Measurements from ENCODE around the gene MAP2K7. TPM values are rescaled to one million over a fixed set of nuclear protein-coding genes. Genes with fewer than 3 reads are reported as not detected.

Gene MAP2K7
- total and polyA plus RNA-seq, 10 donors: 12.4 to 44.3 (median 28.2) TPM

- intact Hi-C loops (cut with DNase I; ENCODE audit: low total_unique reads): no loop called here
- Histone ChIP-seq H3K36me3 (peaks cover 5 to 94% (median 71%) of the 10 kb centered on the region in 6 donors), H3K9me3 (no peaks in the 10 kb centered on the region), H3K4me1 (peaks cover 0 to 7% (median 0%) of the 10 kb centered on the region in 6 donors), H3K27me3 (replicated peaks in 1 of 7) (no peaks in the 10 kb centered on the region), H3K4me3 (no peak overlapping the region), H3K27ac (no peak overlapping the region)
- WGBS, 5 donors: 89 to 93% (median 92%) methylated on average over 17 to 22 of the region's 22 CpGs
- DNase-seq: no peak
- no peak for TF ChIP-seq POLR2A (IDR thresholded peaks at IDR 0.05)
- TF ChIP-seq CTCF (IDR thresholded peaks at IDR 0.05 in 8 of 11, conservative IDR thresholded peaks at IDR 0.05 in 3 of 11): no peak
- peak in 1 of 3 donors; percentile 38 for TF ChIP-seq POLR2AphosphoS5 (IDR thresholded peaks at IDR 0.05)
Observed at GRCh38 chr19:7962644-7963268, 59.1 kb downstream of the MAP2K7 start.

- peaks cover 0 to 7% (median 0%) of the 10 kb centered on the region in 6 donors for H3K4me1 ChIP-seq
- H3K9me3 ChIP-seq: no peaks in the 10 kb centered on the region
- peaks cover 5 to 94% (median 72%) of the 10 kb centered on the region in 6 donors for H3K36me3 ChIP-seq
- no peaks in the 10 kb centered on the region for H3K27me3 ChIP-seq (replicated peaks in 1 of 7)
- no peak for TF ChIP-seq POLR2A (IDR thresholded peaks at IDR 0.05)
- no peak for TF ChIP-seq CTCF (IDR thresholded peaks at IDR 0.05 in 8 of 11, conservative IDR thresholded peaks at IDR 0.05 in 3 of 11)
- peak in 1 of 3 donors; percentile 45 for TF ChIP-seq POLR2AphosphoS5 (IDR thresholded peaks at IDR 0.05)
- DNase-seq: no peak
- intact Hi-C loops (cut with DNase I; ENCODE audit: low total_unique reads): no loop called here
- H3K27ac ChIP-seq: no peak overlapping the region
- H3K4me3 ChIP-seq: no peak overlapping the region
- 91 to 96% (median 94%) methylated on average over 18 to 25 of the region's 25 CpGs for WGBS, 5 donors
Observed at GRCh38 chr19:7963566-7963965, 59.9 kb downstream of the MAP2K7 start.

Other genes with a start within 250 kb of the MAP2K7 start
- gene RETN, start 234.8 kb upstream of the MAP2K7 start, total RNA-seq: 10 to 100 TPM in 4 of 7 donors, 1 to 10 TPM in 3; 5.4 to 44.0 (median 12.4) TPM
- 10 to 100 TPM; 26.0 to 60.6 (median 51.1) TPM for gene RETN, start 234.8 kb upstream of the MAP2K7 start, polyA plus RNA-seq
- 10 to 100 TPM; 12.9 to 95.6 (median 28.7) TPM for gene MCEMP1, start 226.8 kb upstream of the MAP2K7 start, total RNA-seq
- gene MCEMP1, start 226.8 kb upstream of the MAP2K7 start, polyA plus RNA-seq: 10 to 100 TPM in 2 of 3 donors, 1 to 10 TPM in 1; 3.9 to 23.7 (median 11.7) TPM
- gene TRAPPC5, start 223.0 kb upstream of the MAP2K7 start, total RNA-seq: 10 to 100 TPM; 47.2 to 88.5 (median 77.4) TPM
- gene TRAPPC5, start 223.0 kb upstream of the MAP2K7 start, polyA plus RNA-seq: 100 to 1,000 TPM in 2 of 3 donors, 10 to 100 TPM in 1; 94.3 to 159 (median 128) TPM
- gene FCER2, start 201.7 kb upstream of the MAP2K7 start, total RNA-seq: 100 to 1,000 TPM in 1 of 7 donors, 10 to 100 TPM in 6; 26.4 to 121 (median 47.0) TPM
- 100 to 1,000 TPM in 2 of 3 donors, 10 to 100 TPM in 1; 48.0 to 108 (median 105) TPM for gene FCER2, start 201.7 kb upstream of the MAP2K7 start, polyA plus RNA-seq
- gene CLEC4G, start 171.8 kb upstream of the MAP2K7 start, total RNA-seq: 1 to 10 TPM in 3 of 7 donors, under 1 TPM in 3, not detected in 1; 0.34 to 4.0 (median 0.88) TPM
- 1 to 10 TPM in 2 of 3 donors, under 1 TPM in 1; 0.50 to 1.3 (median 1.0) TPM for gene CLEC4G, start 171.8 kb upstream of the MAP2K7 start, polyA plus RNA-seq
- gene CD209, start 156.3 kb upstream of the MAP2K7 start, total RNA-seq: 10 to 100 TPM in 2 of 7 donors, 1 to 10 TPM in 5; 1.1 to 22.2 (median 2.2) TPM
- under 1 TPM; 0.42 to 0.56 (median 0.46) TPM for gene CD209, start 156.3 kb upstream of the MAP2K7 start, polyA plus RNA-seq
- 1 to 10 TPM in 1 of 7 donors, under 1 TPM in 1, not detected in 5; 0.89 to 3.3 TPM for gene CLEC4M, start 140.6 kb upstream of the MAP2K7 start, total RNA-seq
- under 1 TPM in 2 of 3 donors, not detected in 1; 0.12 to 0.26 TPM for gene CLEC4M, start 140.6 kb upstream of the MAP2K7 start, polyA plus RNA-seq
- gene EVI5L, start 73.7 kb upstream of the MAP2K7 start, total RNA-seq: 10 to 100 TPM in 5 of 7 donors, 1 to 10 TPM in 2; 8.6 to 22.8 (median 13.8) TPM
- gene EVI5L, start 73.7 kb upstream of the MAP2K7 start, polyA plus RNA-seq: 1 to 10 TPM; 3.7 to 9.3 (median 3.7) TPM
- under 1 TPM in 4 of 7 donors, not detected in 3; 0.09 to 0.43 (median 0.21) TPM for gene PRR36, start 29.5 kb upstream of the MAP2K7 start, total RNA-seq
- gene PRR36, start 29.5 kb upstream of the MAP2K7 start, polyA plus RNA-seq: under 1 TPM; 0.02 to 0.06 (median 0.06) TPM
- under 1 TPM in 1 of 7 donors, not detected in 6; 0.37 TPM for gene LRRC8E, start 15.4 kb upstream of the MAP2K7 start, total RNA-seq
- under 1 TPM in 1 of 3 donors, not detected in 2; 0.08 TPM for gene LRRC8E, start 15.4 kb upstream of the MAP2K7 start, polyA plus RNA-seq
- gene TGFBR3L, start 11.0 kb downstream of the MAP2K7 start, total RNA-seq: not detected
- under 1 TPM in 1 of 3 donors, not detected in 2; 0.11 TPM for gene TGFBR3L, start 11.0 kb downstream of the MAP2K7 start, polyA plus RNA-seq
- gene SNAPC2, start 16.5 kb downstream of the MAP2K7 start, total RNA-seq: 10 to 100 TPM; 13.8 to 23.9 (median 17.7) TPM
- 10 to 100 TPM; 13.1 to 23.0 (median 19.3) TPM for gene SNAPC2, start 16.5 kb downstream of the MAP2K7 start, polyA plus RNA-seq
- 1 to 10 TPM; 1.2 to 4.4 (median 2.1) TPM for gene CTXN1, start 22.3 kb downstream of the MAP2K7 start, total RNA-seq
- gene CTXN1, start 22.3 kb downstream of the MAP2K7 start, polyA plus RNA-seq: under 1 TPM; 0.11 to 0.96 (median 0.64) TPM
- 10 to 100 TPM; 33.2 to 94.9 (median 63.5) TPM for gene TIMM44, start 39.8 kb downstream of the MAP2K7 start, total RNA-seq
- gene TIMM44, start 39.8 kb downstream of the MAP2K7 start, polyA plus RNA-seq: 10 to 100 TPM; 37.4 to 67.3 (median 66.0) TPM
- gene ELAVL1, start 101.8 kb downstream of the MAP2K7 start, total RNA-seq: 10 to 100 TPM; 28.2 to 66.7 (median 52.9) TPM
- 10 to 100 TPM; 13.5 to 21.2 (median 18.9) TPM for gene ELAVL1, start 101.8 kb downstream of the MAP2K7 start, polyA plus RNA-seq
- gene CCL25, start 148.9 kb downstream of the MAP2K7 start, total RNA-seq: 1 to 10 TPM in 1 of 7 donors, under 1 TPM in 2, not detected in 4; 0.55 to 1.2 (median 0.77) TPM
- gene CCL25, start 148.9 kb downstream of the MAP2K7 start, polyA plus RNA-seq: under 1 TPM; 0.42 to 0.78 (median 0.51) TPM
- not detected for gene FBN3, start 245.7 kb downstream of the MAP2K7 start, total RNA-seq
- under 1 TPM in 1 of 3 donors, not detected in 2; 0.02 TPM for gene FBN3, start 245.7 kb downstream of the MAP2K7 start, polyA plus RNA-seq

Data from spleen (tissue), 11 donors.